H1 (cell line): ENCODE results near the gene MMP20. TPM values are rescaled to one million over a fixed set of nuclear protein-coding genes. Genes with fewer than 3 reads are reported as not detected.

Experiments used
- CBX5 ChIP-seq: fragments of 300-800, 300-1000 bp; sonication (generic); IDR thresholded peaks from 2 replicates; pipeline ENCODE4 v1.7.1; 2016; ENCODE audit warnings: antibody characterized with exemption, low read length, low read depth
- E2F6 ChIP-seq: IDR thresholded peaks from 2 replicates; pipeline ENCODE4 v1.6.1; 2012; ENCODE audit warnings: inconsistent platforms
- KDM1A ChIP-seq: fragments of 200-600, 300-600 bp; sonication (generic); IDR thresholded peaks from 2 replicates; pipeline ENCODE4 v1.7.1; 2016; ENCODE audit warnings: mild to moderate bottlenecking, low read length, borderline replicate concordance
- RAD21 ChIP-seq, 2 experiments: IDR thresholded peaks in 1 of 2; conservative IDR thresholded peaks in 1 of 2; 2 replicates each; pipeline ENCODE4 v1.6.1; 2011; ENCODE audit warnings: low read depth in 2 of 2, low read length in 2 of 2, improper control_type of control experiment in 1 of 2, inconsistent platforms in 1 of 2, mild to moderate bottlenecking in 1 of 2, moderate library complexity in 1 of 2
- SP2 ChIP-seq: IDR thresholded peaks from 2 replicates; pipeline ENCODE4 v1.6.1; 2012; ENCODE audit warnings: mild to moderate bottlenecking, low read length, inconsistent platforms
- SUZ12 ChIP-seq: fragments of 200-600 bp; sonication (generic); IDR thresholded peaks from 2 replicates; pipeline ENCODE4 v1.6.1; 2012; ENCODE audit warnings: mild to moderate bottlenecking, inconsistent platforms, low read length, moderate library complexity, mixed read lengths
- TAF7 ChIP-seq: optimal IDR thresholded peaks from 2 replicates; pipeline ENCODE3; 2011; ENCODE audit warnings: low read depth, mild to moderate bottlenecking, inconsistent platforms, low read length, moderate library complexity, borderline replicate concordance
- polyA plus RNA-seq, 7 experiments: library from polyadenylated mRNA; depleted of rRNA in 3 of 7; stranded (reverse) in 5 of 7; unstranded in 2 of 7; fragments of >200 nt in 5 of 7; fragments of 200-250 nt in 2 of 7; gene quantifications; 1 replicate in 5 of 7; 2 replicates in 1 of 7; 4 replicates in 1 of 7; pipeline versions ENCODE4 v1.2.1 to v1.2.3, GENCODE V29; 2011 to 2013; ENCODE audit warnings: missing spikeins in 2 of 7, mixed read lengths in 2 of 7
- total RNA-seq: library from RNA; stranded (reverse); fragmentation: NEBNext Ultra II Directional; extraction: Animal tissue kit (Norgen Biotek cat#: 25700); gene quantifications from 2 replicates; pipeline ENCODE4 v1.2.1, GENCODE V29; 2021
- TF ChIP-seq, protein P1 (sequence below): IDR thresholded peaks from 2 replicates; pipeline ENCODE4 v1.6.1; 2011; ENCODE audit warnings: low read depth, mild to moderate bottlenecking, low read length; ENCODE audit not compliant: insufficient read depth

The MMP20 gene
- total and polyA plus RNA-seq, 2 of the 8 experiments (the other 6 are each of a cell fraction or from before 2014, with no cell fraction given) = not detected

- TF ChIP-seq KDM1A (no peak), TAF7 (no peak), CBX5 (no peak), RAD21 (IDR thresholded peaks at IDR 0.05 in 1 of 2, conservative IDR thresholded peaks at IDR 0.05 in 1 of 2; ENCODE audit: low read depth in 2 of 2, low read length in 2 of 2) (no peak), SP2 (no peak), SUZ12 (no peak), E2F6 (no peak)
- TF ChIP-seq, protein P1, sequence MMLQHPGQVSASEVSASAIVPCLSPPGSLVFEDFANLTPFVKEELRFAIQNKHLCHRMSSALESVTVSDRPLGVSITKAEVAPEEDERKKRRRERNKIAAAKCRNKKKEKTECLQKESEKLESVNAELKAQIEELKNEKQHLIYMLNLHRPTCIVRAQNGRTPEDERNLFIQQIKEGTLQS = no peak
- TF ChIP-seq, all 59 proteins: peak for 0
These were observed at the start of gene MMP20 (continued) for GRCh38 chr11:102625177-102625576.
